NCI-H2227 (cell line): ENCODE measurements around the gene PPARGC1A.

Experiments
- DNase-seq: peaks from one replicate; lab custom pipeline; 2025; ENCODE audit not compliant: unreplicated experiment; lab: John Stamatoyannopoulos, UW

The PPARGC1A gene

DNA sequence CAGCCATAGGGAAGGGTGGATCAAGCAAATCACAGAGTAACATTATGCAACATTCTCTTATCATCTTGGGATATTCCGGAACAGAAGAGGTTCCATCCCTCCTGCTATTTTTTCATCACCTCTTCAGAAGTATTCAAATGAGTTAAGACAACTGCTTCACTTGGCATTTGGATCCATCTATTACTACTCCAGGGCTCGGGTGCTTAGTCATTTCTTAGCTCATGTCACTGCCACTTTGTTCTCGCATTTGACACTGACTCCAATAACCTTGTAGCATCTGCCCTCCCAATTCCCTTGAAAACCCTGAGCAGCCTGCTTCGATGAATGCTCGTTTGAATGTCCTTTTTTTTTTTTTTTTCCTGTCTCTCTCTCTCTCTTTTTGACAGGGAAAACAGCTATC, 114.9 kb downstream of the PPARGC1A start:
- no peak for DNase-seq

DNA sequence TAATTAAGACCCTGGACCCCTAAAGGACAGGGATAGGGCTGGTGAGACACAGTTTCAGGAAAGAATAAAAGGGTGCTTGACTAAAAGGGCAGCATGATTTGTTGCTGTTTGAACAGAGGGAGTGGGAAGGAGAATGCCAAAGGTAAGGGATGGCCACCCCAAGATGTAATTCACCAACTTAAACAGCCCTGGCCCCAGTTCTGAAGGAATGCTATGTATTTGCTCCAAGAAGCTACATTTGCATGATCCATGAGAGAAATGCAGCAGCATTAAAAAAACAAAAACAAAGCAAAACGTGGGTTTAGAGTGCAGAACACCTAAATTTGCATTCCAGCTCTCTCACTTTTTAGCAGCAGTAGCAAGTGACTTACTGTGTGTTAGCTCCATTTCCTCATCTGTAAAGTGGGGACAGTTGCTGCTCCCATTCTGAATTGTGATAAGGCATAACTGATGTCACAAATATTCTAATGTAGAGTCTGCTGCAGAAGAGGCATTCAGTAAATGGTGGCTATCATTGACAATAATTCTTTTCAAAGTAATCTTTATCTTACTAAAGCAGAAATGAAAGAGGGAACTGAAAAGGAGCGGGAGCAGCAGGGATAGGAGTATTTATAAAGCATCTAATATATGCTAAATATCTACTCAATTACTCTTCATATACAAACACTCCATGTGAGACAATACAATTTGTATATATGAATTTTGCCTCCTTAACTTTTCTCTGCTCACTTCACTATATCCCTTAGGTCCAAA, 115.8 kb downstream of the PPARGC1A start:
- no peak for DNase-seq

DNA sequence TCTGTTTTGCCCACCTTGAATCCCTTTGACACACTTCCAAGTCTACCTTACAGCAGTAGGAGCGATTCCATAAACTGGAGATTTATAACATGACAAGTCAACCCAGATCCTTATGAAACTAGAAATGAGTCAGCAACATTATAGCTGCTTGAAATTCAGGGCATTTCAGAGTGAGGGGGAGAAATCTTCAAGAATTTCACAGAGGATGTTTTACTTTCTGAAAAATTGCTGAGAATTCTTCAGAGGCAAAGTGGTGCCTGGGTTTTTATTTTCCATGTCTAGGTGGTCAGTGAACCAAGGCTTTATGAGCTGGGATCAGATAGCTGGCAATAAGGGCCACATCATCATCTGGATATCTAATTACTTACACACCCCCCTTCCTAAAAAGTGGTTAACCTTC, 119.8 kb downstream of the PPARGC1A start:
- no peak for DNase-seq

DNA sequence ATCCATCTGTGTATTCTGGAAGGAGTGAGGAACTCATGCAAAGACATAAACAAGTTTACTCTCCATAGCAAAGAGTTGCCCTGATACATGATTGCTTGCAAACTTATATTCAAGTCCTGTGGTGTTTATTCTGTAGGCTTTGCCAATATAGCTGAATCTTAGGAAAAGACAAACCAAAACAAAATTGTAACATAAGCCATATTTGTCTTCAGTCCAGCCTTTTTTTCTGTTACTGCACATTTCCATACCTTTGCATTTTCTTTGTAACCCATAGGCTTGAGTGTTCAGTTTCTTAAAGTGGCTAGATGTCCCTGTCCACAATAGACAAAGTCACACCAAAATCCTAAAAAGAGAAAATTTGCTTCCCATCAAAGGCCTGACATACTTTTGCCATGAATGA, 120.4 kb downstream of the PPARGC1A start:
- no peak for DNase-seq

DNA sequence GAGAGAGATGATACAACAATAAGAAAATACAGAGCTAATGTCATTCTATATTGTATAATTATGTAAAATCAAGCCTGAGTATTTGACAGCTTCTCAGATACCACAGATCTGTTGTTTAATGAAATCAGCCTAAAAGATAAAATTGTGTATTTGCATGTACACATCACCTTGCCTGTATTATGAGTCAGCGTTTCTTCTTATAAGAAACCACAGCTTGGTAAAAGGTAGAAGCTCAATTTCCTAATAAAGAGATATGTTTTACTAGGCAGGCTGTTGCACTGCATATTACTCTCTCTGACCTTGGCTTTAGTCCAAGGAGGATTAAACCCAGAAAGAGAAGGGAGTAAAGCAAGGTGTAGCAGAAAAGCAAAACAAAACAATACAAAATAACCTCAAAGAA, 121.3 kb downstream of the PPARGC1A start:
- no peak for DNase-seq

DNA sequence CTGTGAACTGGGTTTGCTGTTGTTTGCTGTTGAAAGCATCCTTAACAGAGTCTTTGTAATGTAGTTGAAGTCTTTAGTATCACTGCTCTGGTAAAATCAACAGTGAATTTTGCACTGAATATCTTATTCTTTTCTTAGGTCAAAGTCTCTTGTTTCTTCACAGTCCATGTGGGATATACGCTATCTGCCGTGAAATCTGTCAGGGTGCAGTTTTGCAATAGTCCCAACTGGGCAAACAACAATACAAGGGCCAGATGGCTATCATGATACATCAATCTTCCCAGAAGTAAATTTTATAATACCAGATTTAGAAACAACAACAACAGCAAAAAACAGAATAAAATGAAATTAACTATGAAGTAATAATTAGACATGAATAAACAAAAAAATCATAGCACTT, 123.5 kb downstream of the PPARGC1A start:
- no peak for DNase-seq

DNA sequence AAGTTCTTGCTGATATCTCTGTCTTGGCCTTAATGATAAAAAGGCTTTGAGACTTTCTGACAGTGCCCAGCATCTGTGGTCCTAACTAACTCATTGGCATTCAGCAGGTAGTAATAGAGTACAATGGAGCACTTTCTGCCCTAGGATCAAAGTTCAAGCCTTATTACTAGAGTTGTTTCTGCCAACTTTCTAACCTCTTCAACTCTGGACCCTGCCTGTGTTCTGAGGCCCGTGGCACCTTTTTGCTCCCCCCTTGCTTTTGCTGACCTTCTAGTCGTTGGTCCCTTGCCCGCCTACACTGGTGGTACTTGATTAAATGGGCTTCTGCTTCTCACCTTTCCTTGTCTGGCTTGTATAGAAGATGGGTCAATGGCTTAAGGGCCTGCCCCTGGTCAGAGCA, 126.3 kb downstream of the PPARGC1A start:
- no peak for DNase-seq

DNA sequence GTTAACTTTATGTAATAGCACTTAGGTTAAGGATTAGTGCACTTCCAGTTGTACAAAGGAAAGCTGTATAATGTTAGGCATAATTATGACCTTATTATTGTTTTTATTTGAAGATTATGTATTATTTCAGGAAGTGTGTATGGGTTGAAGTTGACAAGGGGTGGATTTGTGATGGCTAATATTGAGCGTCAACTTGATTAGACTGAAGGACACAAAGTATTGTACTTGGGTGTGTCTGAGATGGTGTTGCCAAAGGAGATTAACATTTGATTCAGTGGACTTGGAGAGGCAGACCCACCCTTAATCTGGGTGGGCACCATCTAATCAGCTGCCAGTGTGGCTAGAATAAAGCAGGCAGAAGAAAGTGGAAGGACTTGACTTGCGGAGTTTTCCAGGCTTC, 127.3 kb downstream of the PPARGC1A start:
- no peak for DNase-seq

DNA sequence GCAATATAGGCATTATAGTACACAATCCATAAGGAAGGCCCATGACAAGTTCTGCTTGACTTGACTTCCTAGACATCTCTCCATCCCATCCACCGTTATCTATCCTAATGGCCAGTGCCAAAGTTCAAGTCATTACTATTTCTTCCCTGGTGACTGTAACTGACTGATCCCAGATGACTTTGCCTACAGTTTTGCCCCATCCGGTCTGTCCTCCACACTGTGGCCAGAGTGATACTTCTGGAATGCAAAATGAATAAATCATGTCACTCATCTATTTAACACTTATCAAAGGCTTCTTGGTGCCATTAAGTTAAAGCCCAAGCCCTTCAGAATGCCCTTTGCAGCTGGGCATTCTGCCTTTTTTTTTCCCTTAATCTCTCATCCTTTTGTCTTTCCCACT, 130.8 kb downstream of the PPARGC1A start:
- no peak for DNase-seq

DNA sequence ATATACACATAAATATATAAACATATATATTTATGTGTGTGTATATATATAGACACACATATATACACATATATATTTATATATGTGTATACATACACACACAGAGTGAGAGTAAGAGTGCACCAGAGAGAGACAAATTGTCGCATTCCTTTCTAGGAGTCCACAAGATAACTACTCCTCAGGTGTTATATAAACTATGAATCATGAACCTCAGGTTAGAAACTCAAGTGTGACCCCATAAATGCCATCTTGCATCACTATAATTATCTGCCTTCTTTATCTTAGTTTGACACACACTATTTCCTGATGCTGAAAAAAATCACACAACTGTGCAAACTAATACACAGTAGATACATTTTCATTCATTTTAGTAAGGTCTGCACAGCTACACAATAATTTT, 135.2 kb downstream of the PPARGC1A start:
- DNase-seq: no peak

DNA sequence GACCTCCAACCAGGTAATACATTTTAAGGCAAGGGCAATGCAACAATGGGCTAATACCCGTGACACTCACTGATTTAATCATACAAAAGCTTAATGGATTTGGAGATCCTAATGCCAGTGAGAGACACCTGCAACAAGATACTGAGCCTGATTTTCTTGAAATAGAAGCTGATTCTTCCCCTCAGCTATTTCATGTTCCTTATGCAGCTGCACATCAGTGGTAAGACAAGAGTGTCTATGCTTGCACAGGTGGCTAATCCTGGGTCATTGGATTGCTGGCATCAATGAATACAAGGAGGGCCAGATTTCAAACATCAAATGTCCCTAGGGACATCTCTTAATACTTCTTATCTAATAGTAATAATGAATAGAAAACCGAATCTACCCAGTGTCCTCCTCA, 139.7 kb downstream of the PPARGC1A start:
- no peak for DNase-seq

DNA sequence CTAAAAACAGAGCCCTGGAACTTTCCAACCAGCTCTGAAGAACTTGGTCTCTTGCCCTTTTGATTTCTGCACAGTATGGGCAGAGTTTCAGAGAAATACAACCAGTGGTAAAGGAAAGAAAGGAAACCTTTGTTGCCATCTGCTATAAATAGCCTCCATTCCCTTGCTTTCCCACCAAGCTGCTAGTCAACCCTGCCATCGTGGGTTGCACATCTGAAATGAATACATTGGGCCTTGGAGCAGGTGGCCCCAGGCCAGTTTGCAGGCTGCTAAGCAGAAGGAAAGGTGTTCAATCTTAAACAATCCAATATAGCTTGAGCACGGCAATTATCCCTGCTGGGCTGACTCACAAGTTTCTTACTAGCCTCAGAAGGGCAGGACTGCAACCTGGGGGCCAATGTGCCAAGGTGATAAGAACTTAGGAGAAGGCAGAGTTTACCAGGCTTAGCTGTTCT, 142.5 kb downstream of the PPARGC1A start:
- DNase-seq: no peak

DNA sequence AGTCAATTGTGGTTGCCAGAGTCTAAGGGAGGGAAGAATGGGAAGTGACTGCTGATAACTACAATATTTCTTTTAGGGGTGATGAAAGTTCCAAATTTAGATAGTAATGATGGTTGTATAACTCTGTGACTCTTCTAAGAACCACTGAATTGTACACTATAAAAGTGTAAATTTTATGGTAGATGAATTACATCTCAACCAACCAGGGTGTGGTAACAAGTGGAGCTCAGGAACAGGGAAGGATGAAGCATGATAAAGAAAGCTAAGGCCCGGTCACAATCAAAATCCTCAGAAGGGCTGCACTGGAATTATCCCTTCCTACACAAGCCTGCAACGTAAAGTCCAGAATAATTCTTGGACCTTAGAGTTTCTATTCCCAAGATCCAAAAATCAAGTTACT, 143.2 kb downstream of the PPARGC1A start:
- DNase-seq: no peak

DNA sequence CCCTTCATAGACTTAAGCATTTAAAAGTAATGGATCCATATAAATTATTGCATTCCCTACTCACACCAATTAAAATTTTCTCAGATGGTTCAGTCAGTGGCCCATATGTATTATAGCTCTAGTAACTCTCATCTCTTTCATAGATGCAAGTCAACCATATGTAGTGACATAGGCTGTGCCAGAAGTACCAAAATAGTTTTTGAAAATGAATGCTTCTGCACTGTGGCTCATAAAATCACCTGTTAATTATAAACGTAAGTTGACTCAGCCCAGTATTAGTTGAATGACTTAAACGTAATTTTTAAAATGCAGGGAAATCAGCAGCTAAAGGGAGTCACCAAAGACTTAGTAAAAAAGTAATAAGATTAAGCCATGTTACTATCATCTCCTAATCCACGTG, 143.8 kb downstream of the PPARGC1A start:
- DNase-seq: no peak

DNA sequence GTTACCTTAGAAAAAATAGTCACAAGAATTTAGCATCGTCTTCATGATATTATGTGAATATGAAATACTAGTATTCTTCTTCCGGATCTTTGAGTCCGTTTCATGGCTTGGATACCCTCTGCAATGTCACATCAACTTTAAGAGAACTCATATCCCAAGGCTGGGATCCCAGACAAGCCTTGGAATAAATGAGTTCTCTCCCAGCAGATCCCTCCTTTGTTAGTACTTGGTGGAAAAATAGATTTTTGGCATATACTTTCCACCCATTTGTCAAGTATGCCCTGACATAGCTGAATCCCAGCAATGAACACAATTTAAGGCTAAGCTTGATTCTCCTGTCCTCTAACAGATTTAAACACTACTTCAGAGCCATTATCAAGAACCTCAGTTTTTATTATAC, 144.5 kb downstream of the PPARGC1A start:
- DNase-seq: no peak
